CD14-positive monocyte (primary cell): ENCODE results near the gene PLEKHA8. TPM values are rescaled to one million over a fixed set of nuclear protein-coding genes. Genes with fewer than 3 reads are reported as not detected.

Experiments
- DNase-seq, 3 donors: peaks; one replicate each; pipeline ENCODE4 v3.0.0-alpha.2; 2011 to 2022
- H2AFZ ChIP-seq: 2 replicates; pipeline ENCODE4 v1.6.0; 2012; ENCODE audit warnings: mild to moderate bottlenecking, low read depth, low read length, inconsistent platforms; ENCODE audit not compliant: insufficient read depth, poor library complexity, severe bottlenecking
- H3K27ac ChIP-seq, 2 donors: 1 replicate in 1 of 2; 2 replicates in 1 of 2; pipeline ENCODE4 v1.5.1; 2012 to 2013; ENCODE audit warnings: low read length in 2 of 2, control low read depth in 1 of 2, inconsistent platforms in 1 of 2, low read depth in 1 of 2, mild to moderate bottlenecking in 1 of 2
- H3K27me3 ChIP-seq, 2 donors: one replicate each; pipeline versions ENCODE4 v1.6.0 to v1.6.1; 2011 to 2013; ENCODE audit warnings: low read length in 2 of 2; ENCODE audit not compliant: control insufficient read depth in 2 of 2, insufficient read depth in 2 of 2
- H3K36me3 ChIP-seq, 2 donors: replicated peaks in 1 of 2; 1 replicate in 1 of 2; 2 replicates in 1 of 2; pipeline versions ENCODE4 v1.5.1 to v1.6.1; 2012 to 2013; ENCODE audit warnings: low read length in 2 of 2, control low read depth in 1 of 2, inconsistent platforms in 1 of 2, mild to moderate bottlenecking in 1 of 2; ENCODE audit not compliant: insufficient read depth in 2 of 2, control insufficient read depth in 1 of 2
- H3K4me1 ChIP-seq, 2 donors: 1 replicate in 1 of 2; 2 replicates in 1 of 2; pipeline versions ENCODE4 v1.5.1 to v1.6.1; 2012 to 2013; ENCODE audit warnings: low read length in 2 of 2, control low read depth in 1 of 2, inconsistent platforms in 1 of 2, mild to moderate bottlenecking in 1 of 2, moderate library complexity in 1 of 2; ENCODE audit not compliant: insufficient read depth in 2 of 2, control insufficient read depth in 1 of 2
- H3K4me2 ChIP-seq: replicated peaks from 2 replicates; pipeline ENCODE3; 2012; ENCODE audit warnings: low read length, moderate library complexity, mild to moderate bottlenecking; ENCODE audit not compliant: poor library complexity, severe bottlenecking; ENCODE audit errors: extremely low read depth
- H3K4me3 ChIP-seq, 3 experiments: fragments of 200-600 bp in 1 of 3; sonication (generic) in 1 of 3; replicated peaks in 1 of 3; 1 replicate in 2 of 3; 2 replicates in 1 of 3; pipeline ENCODE4 v1.5.1; 2011 to 2013; ENCODE audit warnings: low read length in 3 of 3, mild to moderate bottlenecking in 3 of 3, control low read depth in 2 of 3, low read depth in 2 of 3, inconsistent platforms in 1 of 3, moderate library complexity in 1 of 3
- H3K79me2 ChIP-seq: 2 replicates; pipeline ENCODE4 v1.6.0; 2012; ENCODE audit warnings: mild to moderate bottlenecking, control low read depth, inconsistent platforms, low read length, moderate library complexity; ENCODE audit not compliant: insufficient read depth
- H3K9ac ChIP-seq: 2 replicates; pipeline ENCODE4 v1.6.0; 2017; ENCODE audit warnings: low read length, mild to moderate bottlenecking; ENCODE audit not compliant: insufficient read depth, poor library complexity, severe bottlenecking
- H3K9me3 ChIP-seq, 2 donors: replicated peaks in 1 of 2; 1 replicate in 1 of 2; 2 replicates in 1 of 2; pipeline versions ENCODE4 v1.5.1 to v1.6.1; 2012 to 2013; ENCODE audit warnings: low read length in 2 of 2, control low read depth in 1 of 2; ENCODE audit not compliant: control insufficient read depth in 1 of 2, insufficient read depth in 1 of 2
- H4K20me1 ChIP-seq: 2 replicates; pipeline ENCODE4 v1.6.0; 2012; ENCODE audit warnings: mild to moderate bottlenecking, low read length, control low read depth, moderate library complexity; ENCODE audit not compliant: insufficient read depth
- H3K27ac Mint-ChIP-seq, 7 donors: one replicate each; pipeline ENCODE4 v1.8.0; 2020; ENCODE audit warnings: mild to moderate bottlenecking in 7 of 7, mixed read lengths in 7 of 7, moderate library complexity in 6 of 7, inconsistent platforms in 2 of 7
- H3K27me3 Mint-ChIP-seq, 3 donors: one replicate each; pipeline ENCODE4 v1.8.0; 2021 to 2022; ENCODE audit warnings: low read depth in 3 of 3, mild to moderate bottlenecking in 3 of 3, mixed read lengths in 3 of 3, moderate library complexity in 3 of 3, inconsistent platforms in 1 of 3
- H3K36me3 Mint-ChIP-seq, 2 donors: one replicate each; pipeline ENCODE4 v1.8.0; 2020; ENCODE audit warnings: mixed read lengths in 2 of 2, inconsistent platforms in 1 of 2, mild to moderate bottlenecking in 1 of 2
- H3K4me1 Mint-ChIP-seq: one replicate; pipeline ENCODE4 v1.8.0; 2020; ENCODE audit warnings: mild to moderate bottlenecking, mixed read lengths
- H3K4me3 Mint-ChIP-seq, 2 donors: one replicate each; pipeline ENCODE4 v1.8.0; 2020; ENCODE audit warnings: mild to moderate bottlenecking in 2 of 2, mixed read lengths in 2 of 2, moderate library complexity in 1 of 2
- H3K9me3 Mint-ChIP-seq, 7 donors: one replicate each; pipeline ENCODE4 v1.8.0; 2020 to 2022; ENCODE audit warnings: mixed read lengths in 7 of 7, mild to moderate bottlenecking in 6 of 7, moderate library complexity in 6 of 7, inconsistent platforms in 2 of 7
- CTCF ChIP-seq: fragments of 200-600 bp; IDR thresholded peaks from one replicate; pipeline ENCODE4 v1.8.0; 2022; ENCODE audit warnings: antibody characterized with exemption, mild to moderate bottlenecking
- WGBS: methylation state at CpG from one replicate; pipeline ENCODE4 v1.1.5; 2013; ENCODE audit warnings: missing lambda C conversion rate; ENCODE audit not compliant: insufficient coverage; 5-methylcytosine and 5-hydroxymethylcytosine counted together
- intact Hi-C, 2 donors: fragments of 100-400 bp; cut with micrococcal nuclease; formaldehyde crosslinking; loops; one replicate each; pipeline versions ENCODE4 v1.15.0 to v1.15.1; 2023
- polyA plus RNA-seq, 3 donors: library from polyadenylated mRNA; depleted of rRNA in 1 of 3; unstranded in 2 of 3; stranded (reverse) in 1 of 3; fragments of 300-500 nt in 2 of 3; fragments of >200 nt in 1 of 3; fragmentation: Illumina TruSeq in 2 of 3; gene quantifications; 1 replicate in 2 of 3; 2 replicates in 1 of 3; pipeline ENCODE4 v1.2.3, GENCODE V29; 2012 to 2021

The PLEKHA8 gene
- polyA plus RNA-seq, 3 donors: 2.4 to 2.7 (median 2.6) TPM

DNA sequence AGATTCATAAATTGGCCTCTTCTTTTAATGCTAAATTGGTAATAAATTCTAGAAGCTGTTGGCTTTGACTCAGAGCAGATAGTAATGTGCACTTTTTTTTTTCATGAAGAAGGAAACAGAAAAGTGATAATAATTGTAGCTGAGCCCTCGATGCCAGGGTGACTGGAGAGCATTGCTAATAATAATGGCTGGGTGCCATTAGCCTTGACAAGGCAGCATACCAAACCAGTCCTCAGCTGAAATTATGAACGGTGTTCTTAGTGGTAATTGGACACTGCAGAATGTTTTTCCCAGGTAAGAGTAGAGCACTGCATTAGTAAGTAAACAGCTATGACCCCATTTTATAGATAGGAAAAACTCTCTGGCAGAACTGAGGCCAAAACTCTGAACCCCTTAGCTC is 18.9 kb downstream of the PLEKHA8 start:
- no peaks in the 10 kb centered on the region for H3K9me3 Mint-ChIP-seq
- Histone ChIP-seq H3K9ac (no peak overlapping the region), H3K79me2 (no peaks in the 10 kb centered on the region), H3K9me3 (no peaks in the 10 kb centered on the region), H3K27ac (no peak overlapping the region), H3K4me3 (no peak overlapping the region), H3K4me2 (no peak overlapping the region), H3K4me1 (no peaks in the 10 kb centered on the region), H2AFZ (no peak overlapping the region), H4K20me1 (no peaks in the 10 kb centered on the region), H3K36me3 (peaks cover 7 to 41% of the 10 kb centered on the region in 2 donors), H3K27me3 (no peaks in the 10 kb centered on the region)
- H3K27me3 Mint-ChIP-seq: peaks cover 0 to 2% (median 2%) of the 10 kb centered on the region in 3 donors
- H3K27ac Mint-ChIP-seq: no peak overlapping the region
- H3K36me3 Mint-ChIP-seq: peaks cover 42 to 48% of the 10 kb centered on the region in 2 donors
- DNase-seq: no peak
- 100% methylated on average over 1 of the region's 2 CpGs for WGBS
- no peaks in the 10 kb centered on the region for H3K4me1 Mint-ChIP-seq
- intact Hi-C loops: no loop called here
- no peak overlapping the region for H3K4me3 Mint-ChIP-seq
- TF ChIP-seq CTCF: no peak

DNA sequence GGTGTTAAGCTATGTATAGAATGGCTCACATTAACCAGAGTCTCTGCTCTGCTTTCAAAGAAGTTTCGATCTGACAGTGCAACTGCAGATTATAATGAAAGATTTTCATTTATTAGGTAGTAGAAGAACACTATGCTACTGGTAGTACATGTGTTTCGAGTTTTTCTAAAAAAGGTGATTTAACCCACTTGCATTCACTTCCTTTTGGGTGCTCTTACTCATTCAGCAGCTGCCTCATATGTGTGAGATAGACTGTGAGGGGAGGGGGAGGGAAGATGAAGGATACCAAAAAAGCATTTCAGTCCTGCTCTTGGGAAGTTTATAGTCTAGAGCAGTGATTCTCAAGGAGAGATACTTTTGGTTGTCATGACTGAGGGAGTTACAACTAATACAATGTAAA is 20.4 kb downstream of the PLEKHA8 start:
- intact Hi-C loops: no loop called here
- no peak for DNase-seq
- no peaks in the 10 kb centered on the region for H3K27me3 ChIP-seq
- H3K9ac ChIP-seq: no peak overlapping the region
- no peaks in the 10 kb centered on the region for H3K4me1 Mint-ChIP-seq
- peaks cover 0 to 2% (median 0%) of the 10 kb centered on the region in 3 donors for H3K27me3 Mint-ChIP-seq
- H3K4me2 ChIP-seq: no peak overlapping the region
- H3K9me3 Mint-ChIP-seq: no peaks in the 10 kb centered on the region
- no peaks in the 10 kb centered on the region for H4K20me1 ChIP-seq
- H3K4me3 ChIP-seq: no peak overlapping the region
- peaks cover 14 to 48% of the 10 kb centered on the region in 2 donors for H3K36me3 ChIP-seq
- no peak for TF ChIP-seq CTCF
- no peak overlapping the region for H3K4me3 Mint-ChIP-seq
- no peak overlapping the region for H3K27ac ChIP-seq
- H2AFZ ChIP-seq: no peak overlapping the region
- H3K9me3 ChIP-seq: no peaks in the 10 kb centered on the region
- no CpG with 5 or more reads among the region's 2 CpGs for WGBS
- H3K36me3 Mint-ChIP-seq: peaks cover 55 to 61% of the 10 kb centered on the region in 2 donors
- H3K4me1 ChIP-seq: no peaks in the 10 kb centered on the region
- H3K79me2 ChIP-seq: no peaks in the 10 kb centered on the region
- no peak overlapping the region for H3K27ac Mint-ChIP-seq
